ENCODE measurements around the gene RYR2.

- TF ChIP-seq POLR2A (IDR thresholded peaks at IDR 0.05), result no peak
- TF ChIP-seq CTCF (IDR thresholded peaks at IDR 0.05), result no peak
These were observed 298.9 kb downstream of the RYR2 start for GRCh38 chr1:237340892-237341291.

All from esophagus squamous epithelium (tissue), 4 donors.